Measurements from ENCODE around the gene SCO2.

SCO2 gene

GRCh38 chr22:50553310-50553709 lies 27.9 kb upstream of the SCO2 start:
- DNase-seq, result peak in 1 of 10 donors; percentile 2
- intact Hi-C loops (cut with DNase I), result no loop called here

DNA sequence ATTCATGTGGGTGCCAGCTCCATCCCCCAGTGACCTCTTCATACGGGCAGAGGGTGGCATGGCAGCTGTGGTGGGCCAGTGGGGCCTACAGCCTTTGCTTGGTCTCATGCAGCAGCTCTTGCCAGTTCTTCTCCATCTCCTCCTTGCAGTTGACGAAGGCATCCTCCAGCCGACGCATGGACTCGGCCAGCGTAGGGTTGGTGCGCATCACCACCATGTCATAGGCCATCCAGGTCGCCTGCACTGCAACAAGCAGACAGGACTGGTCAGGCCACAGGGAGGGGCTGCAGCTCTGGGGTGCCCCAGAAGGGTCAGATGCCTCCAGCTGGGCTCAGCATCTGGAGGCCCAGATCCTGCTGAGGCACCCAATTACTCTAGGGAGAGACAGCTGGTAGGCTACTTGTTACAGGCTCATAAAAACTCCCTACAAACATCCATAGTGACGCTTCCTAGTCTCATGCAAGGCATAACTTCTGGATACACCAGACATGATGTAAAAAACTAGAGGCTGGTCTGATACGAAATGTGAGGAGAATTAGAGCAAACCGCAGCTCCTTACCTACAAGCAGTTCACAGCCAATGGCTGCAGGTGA lies 25.9 kb upstream of the SCO2 start:
- DNase-seq, result peak in 1 of 10 donors; percentile 57
- intact Hi-C loops (cut with DNase I), result no loop called here

DNA sequence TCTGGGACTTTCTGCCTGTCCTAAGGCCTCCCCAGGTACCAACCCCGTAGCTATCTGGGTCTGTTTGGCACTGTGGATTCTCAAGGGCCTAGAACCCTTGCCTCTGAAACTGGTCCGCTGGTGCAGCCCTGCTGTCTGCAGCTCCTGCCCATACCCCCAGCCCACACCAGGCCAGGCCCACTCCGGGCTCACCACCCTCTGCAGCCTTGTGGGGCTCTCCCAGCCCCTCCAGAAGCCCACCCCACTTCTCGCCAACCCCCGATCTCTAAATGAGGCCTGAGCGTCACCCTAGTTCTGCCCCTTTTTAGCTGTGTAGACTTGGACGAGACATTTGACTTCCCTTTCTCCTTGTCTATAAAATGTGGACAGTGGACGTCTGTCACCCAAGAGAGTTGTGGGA lies 25.0 kb upstream of the SCO2 start:
- peak in 1 of 10 donors; percentile 36 for DNase-seq
- intact Hi-C loops (cut with DNase I), result no loop called here

DNA sequence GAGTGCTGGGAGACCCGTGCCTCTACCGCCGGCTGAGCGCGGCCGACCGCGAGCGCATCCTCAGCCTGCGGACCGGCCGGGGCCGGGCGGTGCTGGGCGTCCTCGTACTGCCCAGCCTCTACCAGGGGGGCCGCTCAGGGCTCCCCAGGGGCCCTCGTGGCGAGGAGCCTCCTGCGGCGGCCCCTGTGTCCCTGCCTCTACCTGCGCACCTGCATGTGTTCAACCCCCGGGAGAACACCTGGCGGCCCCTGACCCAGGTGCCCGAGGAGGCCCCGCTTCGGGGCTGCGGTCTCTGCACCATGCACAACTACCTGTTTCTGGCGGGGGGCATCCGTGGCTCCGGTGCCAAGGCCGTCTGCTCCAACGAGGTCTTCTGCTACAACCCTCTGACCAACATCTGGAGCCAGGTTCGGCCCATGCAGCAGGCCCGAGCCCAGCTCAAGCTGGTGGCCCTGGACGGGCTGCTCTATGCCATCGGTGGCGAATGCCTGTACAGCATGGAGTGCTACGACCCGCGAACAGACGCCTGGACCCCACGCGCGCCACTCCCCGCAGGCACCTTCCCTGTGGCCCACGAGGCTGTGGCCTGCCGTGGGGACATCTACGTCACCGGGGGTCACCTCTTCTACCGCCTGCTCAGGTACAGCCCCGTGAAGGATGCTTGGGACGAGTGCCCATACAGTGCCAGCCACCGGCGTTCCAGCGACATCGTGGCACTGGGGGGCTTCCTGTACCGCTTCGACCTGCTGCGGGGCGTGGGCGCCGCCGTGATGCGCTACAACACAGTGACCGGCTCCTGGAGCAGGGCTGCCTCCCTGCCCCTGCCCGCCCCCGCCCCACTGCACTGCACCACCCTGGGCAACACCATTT lies 23.8 kb upstream of the SCO2 start:
- intact Hi-C loops (cut with DNase I), result no loop called here
- DNase-seq, result peak in 2 of 10 donors; percentile 44 to 80

DNA sequence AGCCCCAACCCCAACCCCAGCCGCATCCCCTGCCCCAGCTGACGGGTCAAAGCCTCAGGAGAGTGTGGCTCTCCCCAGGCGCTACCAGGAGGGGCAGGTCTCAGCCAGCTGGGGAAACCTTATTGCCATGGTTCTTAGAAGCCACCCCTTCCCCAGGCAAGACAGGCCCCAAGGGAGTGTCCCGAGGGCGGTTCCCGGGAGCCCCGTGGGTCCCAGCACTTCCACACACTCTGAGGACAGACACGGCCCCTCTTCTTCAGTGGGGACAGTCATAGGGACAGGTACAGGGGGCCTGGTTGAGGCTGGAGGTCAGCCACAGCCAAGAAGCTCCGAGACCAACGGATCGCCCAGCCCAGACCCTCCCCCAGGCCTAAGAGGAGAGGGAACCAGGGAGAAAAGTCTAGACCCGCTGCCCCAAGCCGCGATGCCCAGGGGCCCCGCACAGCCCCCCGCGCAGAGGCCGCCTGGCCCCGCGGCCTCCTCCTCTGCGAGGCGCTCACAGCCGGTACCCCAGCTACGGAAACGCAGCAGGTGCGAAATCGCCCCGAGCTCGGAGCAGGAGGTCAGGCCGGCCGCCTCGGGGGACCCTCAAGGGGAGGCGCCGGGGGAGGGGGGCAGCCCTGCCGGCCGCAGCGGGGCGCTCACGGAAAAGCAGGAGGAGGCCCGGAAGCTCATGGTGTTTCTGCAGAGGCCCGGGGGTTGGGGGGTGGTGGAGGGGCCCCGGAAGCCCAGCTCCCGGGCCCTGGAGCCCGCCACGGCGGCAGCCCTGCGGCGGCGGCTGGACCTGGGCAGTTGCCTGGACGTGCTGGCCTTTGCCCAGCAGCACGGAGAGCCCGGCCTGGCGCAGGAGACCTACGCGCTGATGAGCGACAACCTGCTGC lies 22.9 kb upstream of the SCO2 start:
- peak in 2 of 10 donors; percentile 72 to 84 for DNase-seq
- intact Hi-C loops (cut with DNase I), result no loop called here

GRCh38 chr22:50547263-50547985 lies 22.0 kb upstream of the SCO2 start:
- peak in 1 of 10 donors; percentile 62 for DNase-seq
- intact Hi-C loops (cut with DNase I), result no loop called here

DNA sequence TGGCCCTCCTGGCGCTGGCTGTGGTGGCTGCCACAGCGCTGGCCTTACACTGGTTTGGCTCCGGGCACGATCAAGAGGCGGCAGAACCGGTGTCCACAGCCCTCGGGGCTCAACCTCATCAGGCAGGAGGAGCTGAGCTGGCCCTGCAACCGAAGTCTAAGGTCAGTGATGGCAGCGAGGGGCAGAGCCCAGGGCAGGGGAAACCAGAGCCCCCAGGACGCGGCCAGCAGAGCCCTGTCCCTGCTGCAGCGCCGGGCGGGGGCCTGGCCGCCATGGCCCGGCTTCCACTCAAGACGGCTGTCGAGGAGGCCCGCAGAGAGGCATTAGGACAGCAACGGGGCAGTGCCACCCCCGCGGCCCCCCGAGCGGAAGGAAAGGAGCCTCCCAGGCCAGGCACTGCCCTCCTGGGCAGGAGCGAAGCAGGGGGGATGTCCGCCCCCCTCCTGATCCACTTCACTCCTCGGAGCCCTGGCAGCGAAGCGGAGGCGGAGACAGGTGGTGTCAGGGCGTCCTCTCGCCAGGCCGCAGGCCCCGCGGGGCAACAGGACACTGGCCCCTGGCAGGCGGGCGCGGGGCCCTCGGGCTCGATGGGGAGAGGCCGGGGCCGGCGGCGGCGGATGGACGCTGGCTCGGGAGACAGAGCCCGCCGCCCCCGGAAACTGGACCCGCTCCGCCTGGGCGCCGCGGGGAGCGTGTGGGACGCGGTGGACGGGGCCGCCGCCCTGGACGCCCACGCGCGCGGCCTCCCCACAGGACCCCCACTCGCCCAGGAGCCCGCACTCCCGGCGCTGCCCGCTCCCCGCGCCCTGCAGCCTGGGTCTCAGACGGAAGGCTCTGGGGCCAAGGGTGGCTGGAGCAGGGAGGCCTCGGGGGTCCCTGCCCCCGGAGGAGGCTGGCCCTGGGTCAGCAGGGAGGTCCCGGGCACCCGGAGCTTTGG lies 21.2 kb upstream of the SCO2 start:
- intact Hi-C loops (cut with DNase I), result no loop called here
- peak in 1 of 10 donors; percentile 77 for DNase-seq

GRCh38 chr22:50545522-50546325 lies 20.3 kb upstream of the SCO2 start, which contains the start of gene KLHDC7B:
TSS of gene KLHDC7B (plus strand) at chr22:50545899. CDS start at chr22:50546244, 345 bp downstream.
- peak in 1 of 10 donors; percentile 35 for DNase-seq
- intact Hi-C loops (cut with DNase I), result no loop called here

DNA sequence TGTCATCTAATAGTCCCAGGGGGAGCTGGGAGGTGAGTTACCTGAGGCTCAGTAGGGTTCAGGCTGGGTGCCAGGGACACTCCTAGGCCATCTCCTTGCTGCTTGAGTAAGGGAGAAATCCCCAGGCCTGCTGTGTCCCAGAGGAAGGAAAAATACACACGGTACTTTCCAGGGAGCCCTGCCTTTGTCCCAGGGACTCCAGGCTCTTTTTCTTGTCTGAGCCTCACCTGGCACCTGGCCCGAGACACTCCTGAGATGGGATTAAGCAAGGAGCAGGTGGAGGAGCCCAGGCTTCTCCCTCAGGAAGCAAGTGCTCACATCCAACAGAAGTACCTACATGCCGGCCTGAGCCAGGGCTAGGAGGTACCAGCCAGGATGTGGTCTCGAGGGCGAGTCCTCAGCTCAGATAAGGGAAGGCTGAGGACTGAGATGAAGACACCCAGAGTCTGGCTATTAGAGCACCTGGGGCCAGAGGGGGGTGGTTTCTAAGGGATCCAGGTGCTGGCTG lies 19.4 kb upstream of the SCO2 start:
- peak in 2 of 10 donors; percentile 60 to 80 for DNase-seq
- intact Hi-C loops (cut with DNase I), result no loop called here

GRCh38 chr22:50544078-50544745 lies 18.8 kb upstream of the SCO2 start:
- intact Hi-C loops (cut with DNase I), result no loop called here
- peak in 9 of 10 donors; percentile 65 to 94 (median 76) for DNase-seq

- DNase-seq, result peak in 1 of 10 donors; percentile 51
- intact Hi-C loops (cut with DNase I), result no loop called here
Measured at GRCh38 chr22:50542416-50542927, 17.1 kb upstream of the SCO2 start.

- intact Hi-C loops (cut with DNase I), result loop anchor here (2.0 kb wide), 1 partner anchor 19 kb away; no protein-coding TSS in a partner anchor
Measured at GRCh38 chr22:50541667-50542026, 16.2 kb upstream of the SCO2 start.

GRCh38 chr22:50540381-50540780 lies 15.0 kb upstream of the SCO2 start:
- peak in 1 of 10 donors; percentile 29 for DNase-seq
- intact Hi-C loops (cut with DNase I), result loop anchor here (2.0 kb wide), 1 partner anchor 20 kb away; no protein-coding TSS in a partner anchor

More at GRCh38 chr22:50541667-50542026, 16.2 kb upstream of the SCO2 start:
- DNase-seq, result peak in 1 of 10 donors; percentile 35

- peak in 2 of 10 donors; percentile 8 to 29 for DNase-seq
- intact Hi-C loops (cut with DNase I), result no loop called here
Measured at GRCh38 chr22:50537765-50538164, 12.4 kb upstream of the SCO2 start.

GRCh38 chr22:50536226-50536625 lies 10.8 kb upstream of the SCO2 start:
- DNase-seq, result no peak
- intact Hi-C loops (cut with DNase I), result no loop called here

DNA sequence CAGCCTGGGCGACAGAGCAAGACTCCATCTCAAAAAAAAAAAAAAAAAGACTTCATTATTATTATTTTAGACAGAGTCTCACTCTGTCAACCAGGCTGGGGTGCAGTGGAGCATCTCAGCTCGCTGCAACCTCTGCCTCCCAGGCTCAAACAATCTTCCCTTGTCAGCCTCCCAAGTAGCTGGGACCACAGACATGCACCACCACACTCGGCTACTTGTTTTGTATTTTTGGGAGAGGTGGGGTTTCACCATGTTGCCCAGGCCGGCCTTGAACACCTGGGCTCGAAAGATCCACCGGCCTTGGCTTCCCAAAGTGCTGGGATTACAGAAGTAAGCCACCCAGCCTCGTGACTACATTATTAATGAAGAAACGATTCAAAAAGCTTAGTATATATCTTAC lies 9.7 kb upstream of the SCO2 start:
- DNase-seq, result peak in 1 of 10 donors; percentile 1
- intact Hi-C loops (cut with DNase I), result no loop called here

All from posterior cingulate gyrus (tissue), 11 donors.